Transverse colon (tissue), 3 donors: ENCODE data around the gene CIC.

Source experiments
- POLR2A ChIP-seq: fragments of 450-650 bp; IDR thresholded peaks from one replicate; pipeline ENCODE4 v1.6.1; 2016; ENCODE audit warnings: antibody characterized with exemption, mild to moderate bottlenecking, moderate library complexity
- POLR2AphosphoS5 ChIP-seq, 3 donors: sonication (generic); formaldehyde crosslinking; IDR thresholded peaks; one replicate each; pipeline ENCODE4 v1.6.1; 2016; ENCODE audit warnings: antibody characterized with exemption in 3 of 3

GRCh38 chr19:42335971-42336370, 66.9 kb downstream of the CIC start:
- TF ChIP-seq POLR2AphosphoS5 (IDR thresholded peaks at IDR 0.05) (no peak), POLR2A (no peak)
